A549 (cell line): ENCODE results near the gene AK8. TPM values are rescaled to one million over a fixed set of nuclear protein-coding genes. Genes with fewer than 3 reads are reported as not detected.

Experiments
- ATAC-seq, 2 experiments: fragments of 200-7000 bp in 1 of 2; fragments of >200 bp in 1 of 2; cut with Nextera tagmentation in 1 of 2; cut with Tn5 transposase in 1 of 2; 3 replicates each; pipeline versions ENCODE4 v1.8.0 to v1.9.1; 2018 to 2020; ENCODE audit warnings: mild to moderate bottlenecking in 1 of 2, moderate library complexity in 1 of 2
- CTCF ChIA-PET: fragments of 300-600 bp; sonication (Branson Sonifier 250); formaldehyde crosslinking; extraction: SDS; loops from one replicate; lab custom pipeline; 2021; ENCODE audit warnings: antibody characterized with exemption, inconsistent platforms; lab: Yijun Ruan, JAX
- POLR2A ChIA-PET: fragments of 350-600 bp; formaldehyde crosslinking; extraction: SDS; loops from one replicate; lab custom pipeline; 2021; ENCODE audit warnings: antibody characterized with exemption, inconsistent platforms; lab: Yijun Ruan, JAX
- DNase-seq, 2 experiments: peaks; one replicate each; pipeline versions ENCODE4 v3.0.0 to v3.0.0-alpha.2; 2011 to 2016; ENCODE audit warnings: low read depth in 1 of 2, low spot score in 1 of 2
- FAIRE-seq: peaks from 2 replicates; lab custom pipeline; 2011; peaks lifted over from hg19 to GRCh38; lab: Jason Lieb, UNC
- H3K27ac ChIP-seq, 2 experiments: fragments of >200 bp; sonication (Bioruptor Twin); formaldehyde crosslinking; 3 replicates each; pipeline ENCODE4 v1.5.1; 2016 to 2017
- H3K4me1 ChIP-seq: fragments of >200 bp; sonication (Bioruptor Twin); formaldehyde crosslinking; 3 replicates; pipeline ENCODE4 v1.6.1; 2016
- H3K4me2 ChIP-seq: fragments of >200 bp; sonication (Bioruptor Twin); formaldehyde crosslinking; 3 replicates; pipeline ENCODE4 v1.6.1; 2016
- H3K4me3 ChIP-seq: fragments of >200 bp; sonication (Bioruptor Twin); formaldehyde crosslinking; 3 replicates; pipeline ENCODE4 v1.5.1; 2016
- H3K9me3 ChIP-seq: fragments of >200 bp; sonication (Bioruptor Twin); formaldehyde crosslinking; 3 replicates; pipeline ENCODE4 v1.6.1; 2016
- BHLHE40 ChIP-seq: IDR thresholded peaks from 2 replicates; pipeline ENCODE4 v1.6.1; 2012; ENCODE audit warnings: low read depth, low read length, inconsistent platforms
- CBX8 ChIP-seq: fragments of 200-600 bp; sonication (generic); IDR thresholded peaks from 2 replicates; pipeline ENCODE4 v1.6.1; 2016
- CHD2 ChIP-seq: fragments of 150-350 bp; IDR thresholded peaks from 2 replicates; pipeline ENCODE4 v1.6.1; 2014; ENCODE audit warnings: low read length; ENCODE audit not compliant: partially characterized antibody
- EHMT2 ChIP-seq: fragments of 200-600 bp; sonication (generic); IDR thresholded peaks from 2 replicates; pipeline ENCODE4 v1.6.1; 2016; ENCODE audit warnings: antibody characterized with exemption, low read depth, mild to moderate bottlenecking, moderate library complexity
- ELK1 ChIP-seq: fragments of 150-350 bp; IDR thresholded peaks from 2 replicates; pipeline ENCODE4 v1.6.1; 2014; ENCODE audit warnings: low read depth, mild to moderate bottlenecking, low read length
- EP300 ChIP-seq, 2 experiments: fragments of >200 bp; sonication (Bioruptor Twin); formaldehyde crosslinking; IDR thresholded peaks; 2 replicates in 1 of 2; 3 replicates in 1 of 2; pipeline ENCODE4 v1.6.1; 2016 to 2017
- ESRRA ChIP-seq: fragments of 150-350 bp; IDR thresholded peaks from 2 replicates; pipeline ENCODE4 v1.6.1; 2014; ENCODE audit warnings: mild to moderate bottlenecking, low read length, borderline replicate concordance
- FOSB ChIP-seq: fragments of 250-450 bp; sonication (Bioruptor Pico); IDR thresholded peaks from 2 replicates; pipeline ENCODE4 v1.5.0; 2020; ENCODE audit warnings: mild to moderate bottlenecking, moderate library complexity
- HEYL ChIP-seq: fragments of 250-450 bp; sonication (Bioruptor Pico); IDR thresholded peaks from 2 replicates; pipeline ENCODE4 v1.8.0; 2021; ENCODE audit warnings: mild to moderate bottlenecking, moderate library complexity
- HOXB5 ChIP-seq: fragments of 250-450 bp; sonication (Bioruptor Pico); IDR thresholded peaks from 2 replicates; pipeline ENCODE4 v1.5.0; 2020; ENCODE audit warnings: mild to moderate bottlenecking, moderate library complexity
- KDM1A ChIP-seq: fragments of 200-600 bp; sonication (generic); IDR thresholded peaks from 2 replicates; pipeline ENCODE4 v1.6.1; 2016; ENCODE audit warnings: low read depth, mild to moderate bottlenecking
- NFE2L2 ChIP-seq: fragments of 150-350 bp; conservative IDR thresholded peaks from 2 replicates; pipeline ENCODE4 v1.6.1; 2014; ENCODE audit warnings: low read length
- NPAS2 ChIP-seq: fragments of 250-450 bp; sonication (Bioruptor Pico); IDR thresholded peaks from 2 replicates; pipeline ENCODE4 v1.8.0; 2022; ENCODE audit warnings: mild to moderate bottlenecking, moderate library complexity, borderline replicate concordance
- NR3C1 ChIP-seq: fragments of >200 bp; sonication (Bioruptor Twin); formaldehyde crosslinking; IDR thresholded peaks from 3 replicates; pipeline ENCODE4 v1.6.1; 2017
- PBX3 ChIP-seq: IDR thresholded peaks from 2 replicates; pipeline ENCODE4 v1.6.1; 2012
- PHF8 ChIP-seq: fragments of 200-600 bp; sonication (generic); IDR thresholded peaks from 2 replicates; pipeline ENCODE4 v1.6.1; 2016; ENCODE audit warnings: low read depth, mild to moderate bottlenecking, antibody characterized with exemption, moderate library complexity, borderline replicate concordance
- RAD21 ChIP-seq, 2 experiments: fragments of >200 bp in 1 of 2; sonication (Bioruptor Twin) in 1 of 2; formaldehyde crosslinking in 1 of 2; IDR thresholded peaks in 1 of 2; conservative IDR thresholded peaks in 1 of 2; 2 replicates in 1 of 2; 3 replicates in 1 of 2; pipeline ENCODE4 v1.6.1; 2012 to 2018; ENCODE audit warnings: inconsistent platforms in 1 of 2
- RCOR1 ChIP-seq: fragments of 150-350 bp; IDR thresholded peaks from 2 replicates; pipeline ENCODE4 v1.6.1; 2014; ENCODE audit warnings: antibody characterized with exemption, low read length, low read depth
- REST ChIP-seq: fragments of 200-600 bp; sonication (generic); IDR thresholded peaks from 2 replicates; pipeline ENCODE4 v1.6.1; 2016; ENCODE audit warnings: antibody characterized with exemption, mild to moderate bottlenecking, moderate library complexity
- ZC3H11A ChIP-seq: fragments of 450-650 bp; IDR thresholded peaks from 2 replicates; pipeline ENCODE4 v1.6.1; 2014; ENCODE audit warnings: antibody characterized with exemption, mild to moderate bottlenecking
- ZNF302 ChIP-seq: fragments of 250-450 bp; sonication (Bioruptor Pico); IDR thresholded peaks from 2 replicates; pipeline ENCODE4 v1.9.0; 2021; ENCODE audit warnings: inconsistent platforms, mild to moderate bottlenecking, moderate library complexity
- ZSCAN20 ChIP-seq: fragments of 250-450 bp; sonication (Bioruptor Pico); IDR thresholded peaks from 2 replicates; pipeline ENCODE4 v1.8.0; 2022; ENCODE audit warnings: mild to moderate bottlenecking, moderate library complexity
- WGBS: methylation state at CpG from one replicate; pipeline ENCODE4 v1.1.6; 2017; ENCODE audit errors: missing lambda C conversion rate; 5-methylcytosine and 5-hydroxymethylcytosine counted together
- polyA plus RNA-seq, 4 experiments: library from polyadenylated mRNA; depleted of rRNA in 3 of 4; stranded (reverse); fragments of >200 nt; fragmentation: RNase III in 1 of 4; extraction: RNeasy Plus Mini Kit Qiagen cat#74134 plus additional on column Dnase treatment in 1 of 4; gene quantifications; 2 replicates in 3 of 4; 3 replicates in 1 of 4; pipeline ENCODE4 v1.2.3, GENCODE V29; 2011 to 2017
- TF ChIP-seq, protein P1 (sequence below): fragments of 250-450 bp; sonication (Bioruptor Pico); IDR thresholded peaks from 2 replicates; pipeline ENCODE4 v1.5.0; 2020; ENCODE audit warnings: low read depth, mild to moderate bottlenecking, moderate library complexity
- TF ChIP-seq, protein P2 (sequence below): fragments of >200 bp; sonication (Bioruptor Twin); formaldehyde crosslinking; IDR thresholded peaks from 3 replicates; pipeline ENCODE4 v1.6.1; 2016

AK8 gene
- polyA plus RNA-seq, 2 of the 4 experiments (the other 2 are of a cell fraction), result 0.61 to 0.63 TPM

GRCh38 chr9:132849185-132849706, 28.8 kb downstream of the AK8 start:
- H3K4me1 ChIP-seq, result no peaks in the 10 kb centered on the region
- H3K4me2 ChIP-seq, result no peak overlapping the region
- FAIRE-seq, result no peak
- no peaks in the 10 kb centered on the region for H3K9me3 ChIP-seq
- WGBS, result 60% methylated on average over 12 of the region's 12 CpGs
- H3K4me3 ChIP-seq, result no peak overlapping the region
- DNase-seq, result no peak
- ChIA-PET POLR2A (no interaction called here), CTCF (interaction anchor here (1.1 to 1.5 kb wide), 3 partner anchors 9 to 53 kb away, joined by 3 to 4 read pairs (median 3); no protein-coding TSS in a partner anchor)
- TF ChIP-seq, protein P1, sequence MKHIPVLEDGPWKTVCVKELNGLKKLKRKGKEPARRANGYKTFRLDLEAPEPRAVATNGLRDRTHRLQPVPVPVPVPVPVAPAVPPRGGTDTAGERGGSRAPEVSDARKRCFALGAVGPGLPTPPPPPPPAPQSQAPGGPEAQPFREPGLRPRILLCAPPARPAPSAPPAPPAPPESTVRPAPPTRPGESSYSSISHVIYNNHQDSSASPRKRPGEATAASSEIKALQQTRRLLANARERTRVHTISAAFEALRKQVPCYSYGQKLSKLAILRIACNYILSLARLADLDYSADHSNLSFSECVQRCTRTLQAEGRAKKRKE (CRISPR knock-in tag), result no peak
- TF ChIP-seq ESRRA (no peak), NFE2L2 (no peak), NR3C1 (no peak), EHMT2 (no peak), PHF8 (no peak), NPAS2 (no peak), RAD21 (conservative IDR thresholded peaks at IDR 0.05 in 1 of 2, IDR thresholded peaks at IDR 0.05 in 1 of 2) (no peak), ZSCAN20 (no peak), ZNF302 (CRISPR knock-in tag) (no peak), FOSB (CRISPR knock-in tag) (no peak), BHLHE40 (no peak), HOXB5 (no peak), HEYL (CRISPR knock-in tag) (no peak), CBX8 (no peak), PBX3 (no peak)
- ATAC-seq, result no peak
- no peak overlapping the region for H3K27ac ChIP-seq

GRCh38 chr9:132846918-132847515, 31.1 kb downstream of the AK8 start:
- ATAC-seq (no peak), FAIRE-seq (no peak), DNase-seq (no peak)
- no peak for TF ChIP-seq ELK1
- no peak for TF ChIP-seq REST
- TF ChIP-seq BHLHE40, result no peak
- TF ChIP-seq KDM1A, result no peak
- TF ChIP-seq RCOR1, result no peak
- TF ChIP-seq, protein P1 (CRISPR knock-in tag), result no peak
- no peak for TF ChIP-seq HOXB5
- no peak for TF ChIP-seq CHD2
- TF ChIP-seq, protein P2, sequence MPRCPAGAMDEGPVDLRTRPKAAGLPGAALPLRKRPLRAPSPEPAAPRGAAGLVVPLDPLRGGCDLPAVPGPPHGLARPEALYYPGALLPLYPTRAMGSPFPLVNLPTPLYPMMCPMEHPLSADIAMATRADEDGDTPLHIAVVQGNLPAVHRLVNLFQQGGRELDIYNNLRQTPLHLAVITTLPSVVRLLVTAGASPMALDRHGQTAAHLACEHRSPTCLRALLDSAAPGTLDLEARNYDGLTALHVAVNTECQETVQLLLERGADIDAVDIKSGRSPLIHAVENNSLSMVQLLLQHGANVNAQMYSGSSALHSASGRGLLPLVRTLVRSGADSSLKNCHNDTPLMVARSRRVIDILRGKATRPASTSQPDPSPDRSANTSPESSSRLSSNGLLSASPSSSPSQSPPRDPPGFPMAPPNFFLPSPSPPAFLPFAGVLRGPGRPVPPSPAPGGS, result no peak
- no peak for TF ChIP-seq ZC3H11A
- TF ChIP-seq EP300 (IDR thresholded peaks at IDR 0.05), result no peak
- no peak for TF ChIP-seq PHF8
- WGBS, result 72% methylated on average over 11 of the region's 15 CpGs
- H3K4me1 ChIP-seq, result no peaks in the 10 kb centered on the region
- no peak overlapping the region for H3K4me3 ChIP-seq
- POLR2A ChIA-PET, result no interaction called here
- H3K4me2 ChIP-seq, result no peak overlapping the region
- H3K9me3 ChIP-seq, result no peaks in the 10 kb centered on the region
- H3K27ac ChIP-seq, result no peak overlapping the region
- CTCF ChIA-PET, result interaction anchor here (0.6 kb wide), 1 partner anchor 18 kb away, joined by 3 read pairs; no protein-coding TSS in a partner anchor
